ENCODE results near the gene REL. TPM values are rescaled to one million over a fixed set of nuclear protein-coding genes. Genes with fewer than 3 reads are reported as not detected.

The REL gene
- total RNA-seq, 2 donors from 2014 or later = 11.1 to 31.5 TPM

DNA sequence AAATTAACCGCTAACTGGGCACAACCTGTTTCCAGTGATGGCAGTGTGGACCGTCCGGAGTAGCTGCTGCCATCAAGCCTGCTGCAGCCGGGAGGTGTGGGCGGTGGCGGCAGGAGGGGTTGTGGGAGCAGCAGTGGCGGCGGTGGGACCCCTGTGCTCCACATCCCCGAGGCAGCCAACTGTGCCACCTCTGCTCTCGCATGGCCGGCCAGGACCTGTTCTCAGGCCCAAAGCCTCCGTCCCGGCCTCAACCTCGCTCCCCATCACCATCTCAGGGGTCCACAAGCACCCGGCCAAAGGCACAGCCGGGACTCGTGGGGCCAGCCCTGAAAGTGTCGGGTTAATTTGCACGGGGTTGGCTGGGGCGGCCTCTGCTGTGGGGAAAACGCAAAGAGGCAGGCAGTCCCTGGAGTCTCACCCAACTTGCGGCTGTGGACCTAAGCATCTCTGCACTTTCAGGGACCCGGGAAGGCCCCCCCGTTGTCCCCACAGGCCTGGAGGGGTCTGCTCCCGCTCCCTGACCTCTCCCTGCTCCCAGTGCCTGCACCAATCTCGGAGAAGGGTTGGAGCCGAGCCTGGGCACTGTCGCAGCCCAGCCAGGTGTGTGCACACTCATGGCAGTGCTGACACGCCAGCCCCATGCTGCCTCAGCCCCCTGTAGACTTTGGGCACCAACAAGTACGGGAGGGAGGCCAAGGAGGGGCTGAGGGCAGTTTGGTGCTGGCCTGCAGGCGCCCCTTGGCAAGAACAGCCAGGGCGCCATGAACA lies 91.7 kb downstream of the REL start:
- intact Hi-C loops (cut with DNase I) = no loop called here
- TF ChIP-seq, protein P1, sequence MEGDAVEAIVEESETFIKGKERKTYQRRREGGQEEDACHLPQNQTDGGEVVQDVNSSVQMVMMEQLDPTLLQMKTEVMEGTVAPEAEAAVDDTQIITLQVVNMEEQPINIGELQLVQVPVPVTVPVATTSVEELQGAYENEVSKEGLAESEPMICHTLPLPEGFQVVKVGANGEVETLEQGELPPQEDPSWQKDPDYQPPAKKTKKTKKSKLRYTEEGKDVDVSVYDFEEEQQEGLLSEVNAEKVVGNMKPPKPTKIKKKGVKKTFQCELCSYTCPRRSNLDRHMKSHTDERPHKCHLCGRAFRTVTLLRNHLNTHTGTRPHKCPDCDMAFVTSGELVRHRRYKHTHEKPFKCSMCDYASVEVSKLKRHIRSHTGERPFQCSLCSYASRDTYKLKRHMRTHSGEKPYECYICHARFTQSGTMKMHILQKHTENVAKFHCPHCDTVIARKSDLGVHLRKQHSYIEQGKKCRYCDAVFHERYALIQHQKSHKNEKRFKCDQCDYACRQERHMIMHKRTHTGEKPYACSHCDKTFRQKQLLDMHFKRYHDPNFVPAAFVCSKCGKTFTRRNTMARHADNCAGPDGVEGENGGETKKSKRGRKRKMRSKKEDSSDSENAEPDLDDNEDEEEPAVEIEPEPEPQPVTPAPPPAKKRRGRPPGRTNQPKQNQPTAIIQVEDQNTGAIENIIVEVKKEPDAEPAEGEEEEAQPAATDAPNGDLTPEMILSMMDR (IDR thresholded peaks at IDR 0.05) = no peak

DNA sequence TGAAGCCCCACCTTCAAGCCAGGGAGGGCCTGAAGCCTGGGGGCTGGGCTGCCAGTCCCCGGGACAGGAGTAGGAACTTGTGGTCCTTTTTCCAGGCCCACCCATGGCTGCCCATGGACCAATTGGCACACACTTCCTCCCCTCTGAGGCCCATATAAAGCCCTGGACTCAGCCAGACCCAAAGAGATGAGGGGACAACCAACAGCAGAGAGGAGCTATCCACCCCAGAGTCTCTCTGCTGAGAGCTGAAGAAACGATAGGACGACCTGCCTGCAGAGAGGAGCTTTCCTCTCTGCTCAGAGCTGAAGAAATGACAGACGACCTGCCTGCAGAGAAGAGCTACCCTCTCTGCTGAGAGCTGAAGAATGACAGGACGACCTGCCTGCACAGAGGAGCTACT lies 92.3 kb downstream of the REL start:
- intact Hi-C loops (cut with DNase I) = no loop called here
- Histone ChIP-seq H3K9me3 (no peaks in the 10 kb centered on the region), H3K4me1 (no peaks in the 10 kb centered on the region), H3K27ac (no peak overlapping the region), H3K9ac (ENCODE audit: low read depth in 2 of 2, low read length in 2 of 2) (no peak overlapping the region), H3K36me3 (no peaks in the 10 kb centered on the region), H3K27me3 (no peaks in the 10 kb centered on the region), H3K4me3 (no peak overlapping the region)
- TF ChIP-seq, protein P1 (IDR thresholded peaks at IDR 0.05) = no peak
- no peak for DNase-seq

More for the DNA sequence above, 91.7 kb downstream of the REL start:
- Histone ChIP-seq H3K9ac (ENCODE audit: low read depth in 2 of 2, low read length in 2 of 2) (no peak overlapping the region), H3K4me1 (no peaks in the 10 kb centered on the region), H3K36me3 (no peaks in the 10 kb centered on the region), H3K4me3 (no peak overlapping the region), H3K9me3 (no peaks in the 10 kb centered on the region), H3K27ac (no peak overlapping the region), H3K27me3 (no peaks in the 10 kb centered on the region)
- DNase-seq = no peak

DNA sequence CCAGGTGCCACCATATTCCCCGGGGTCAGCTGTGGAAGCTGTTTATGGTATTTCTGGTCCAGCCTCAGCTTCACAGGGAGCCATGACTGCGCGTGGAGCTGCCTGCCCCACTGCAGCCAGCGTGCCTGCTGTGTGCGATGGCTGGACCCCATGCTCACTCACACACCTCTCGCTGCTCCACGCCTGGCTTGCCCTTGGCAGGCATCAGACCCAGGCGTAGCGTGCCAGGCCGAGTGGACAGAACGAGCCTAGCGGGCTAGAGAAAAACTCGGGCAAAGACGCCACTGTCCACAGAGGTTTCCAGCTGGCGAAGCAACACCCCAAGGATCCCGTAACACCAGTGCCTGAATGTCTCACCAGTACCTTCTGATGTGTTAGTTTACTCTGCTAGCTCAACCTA lies 93.3 kb downstream of the REL start:
- no peaks in the 10 kb centered on the region for H3K36me3 ChIP-seq
- H3K9ac ChIP-seq (ENCODE audit: low read depth in 2 of 2, low read length in 2 of 2) = no peak overlapping the region
- H3K9me3 ChIP-seq = no peaks in the 10 kb centered on the region
- no peaks in the 10 kb centered on the region for H3K27me3 ChIP-seq
- H3K4me3 ChIP-seq = no peak overlapping the region
- TF ChIP-seq, protein P1 (IDR thresholded peaks at IDR 0.05) = no peak
- intact Hi-C loops (cut with DNase I) = no loop called here
- no peaks in the 10 kb centered on the region for H3K4me1 ChIP-seq
- no peak overlapping the region for H3K27ac ChIP-seq
- DNase-seq = no peak

Other genes with a start within 250 kb of the REL start
- 10 to 100 TPM in 1 of 2 donors, 1 to 10 TPM in 1; 8.5 to 12.0 TPM for gene PAPOLG, start 125.3 kb upstream of the REL start, total RNA-seq
- gene PEX13, start 136.1 kb downstream of the REL start, total RNA-seq = 10 to 100 TPM; 31.7 to 44.1 TPM
- 1 to 10 TPM; 6.7 to 6.9 TPM for gene PUS10, start 136.7 kb downstream of the REL start, total RNA-seq
- 10 to 100 TPM; 11.1 to 12.9 TPM for gene SANBR, start 184.3 kb downstream of the REL start, total RNA-seq

Measured in colonic mucosa (tissue), 4 donors.